ENCODE data around the gene PIK3C2B.
A peak's percentile ranks its signal among the peaks of the same experiment; 100 is the strongest.

Gene PIK3C2B

DNA sequence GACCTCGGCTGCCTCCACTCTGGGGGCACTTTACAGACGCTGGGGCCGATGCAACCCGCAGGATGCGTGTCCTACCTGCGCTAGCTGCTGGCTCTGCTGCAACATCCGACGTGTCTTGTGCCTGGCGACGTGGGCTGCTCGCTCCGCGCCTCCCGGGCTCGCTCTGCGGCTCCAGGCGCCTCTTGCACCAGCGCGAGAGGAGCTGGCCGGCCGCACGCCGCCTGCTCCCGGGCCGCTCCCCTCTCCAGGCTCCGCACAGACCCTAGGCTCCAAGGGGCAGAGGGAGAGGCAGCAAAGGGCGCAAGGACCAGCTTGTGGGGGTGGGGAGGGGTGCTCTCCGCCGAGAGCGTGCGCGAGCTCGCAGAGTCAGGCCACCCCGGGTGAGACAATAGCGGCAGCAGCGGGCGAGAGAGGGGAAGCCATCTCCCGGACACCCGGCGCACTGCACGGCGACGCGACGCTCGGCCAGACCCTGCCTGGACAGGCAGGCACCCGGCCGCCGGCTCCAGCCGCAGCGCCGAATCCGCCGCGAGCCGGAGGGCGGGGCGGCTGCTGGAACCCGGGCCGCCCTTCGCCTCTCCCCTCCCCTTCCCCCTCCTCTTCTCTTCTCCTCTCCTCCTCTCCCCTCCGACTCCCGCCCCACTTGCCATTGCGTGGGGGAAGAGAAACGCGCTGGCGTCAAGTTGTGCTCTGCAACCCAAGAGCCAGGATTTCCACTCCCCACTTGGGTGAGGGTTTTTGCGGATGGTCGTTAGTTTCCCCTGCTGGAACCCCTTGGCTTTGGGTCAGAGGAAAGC, at the start of gene PIK3C2B:
PIK3C2B (minus strand) TSS at position 525 of the 797 bp plus-strand sequence. CDS start 25,003 bp downstream, outside the sequence.
- in situ Hi-C loops (cut with MboI; ENCODE audit: low sequenced_read_pairs, unreplicated experiment), result no loop called here
- peak; percentile 55 for TF ChIP-seq CTCF (IDR thresholded peaks at IDR 0.05; ENCODE audit: borderline replicate concordance, control extremely low read depth, extremely low read depth, insufficient read depth, missing control alignments)
- DNase-seq (ENCODE audit: low spot score), result peak; percentile 93

DNA sequence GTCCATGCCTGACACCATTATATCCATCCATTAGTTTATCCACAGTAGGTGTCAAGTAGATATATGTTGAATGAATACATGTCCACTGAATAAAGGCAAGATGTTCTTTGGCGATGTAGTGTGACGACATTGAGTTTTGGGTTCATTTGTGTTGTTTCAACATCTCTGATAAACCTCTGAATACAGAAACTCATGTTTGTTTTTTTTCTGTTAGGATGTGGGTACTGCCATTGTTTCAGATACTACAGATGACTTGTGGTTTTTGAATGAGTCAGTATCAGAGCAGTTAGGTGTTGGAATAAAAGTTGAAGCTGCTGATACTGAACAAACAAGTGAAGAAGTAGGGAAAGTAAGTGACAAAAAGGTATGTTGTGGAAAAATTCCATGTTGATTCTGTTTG, 49.7 kb upstream of the PIK3C2B start:
- no peak for DNase-seq (ENCODE audit: low spot score)
- no peak for TF ChIP-seq CTCF (IDR thresholded peaks at IDR 0.05; ENCODE audit: borderline replicate concordance, control extremely low read depth, extremely low read depth, insufficient read depth, missing control alignments)
- in situ Hi-C loops (cut with MboI; ENCODE audit: low sequenced_read_pairs, unreplicated experiment), result no loop called here

- in situ Hi-C loops (cut with MboI; ENCODE audit: low sequenced_read_pairs, unreplicated experiment), result no loop called here
- no peak for DNase-seq (ENCODE audit: low spot score)
- no peak for TF ChIP-seq CTCF (IDR thresholded peaks at IDR 0.05; ENCODE audit: borderline replicate concordance, control extremely low read depth, extremely low read depth, insufficient read depth, missing control alignments)
Observed at GRCh38 chr1:204541626-204542025, 47.0 kb upstream of the PIK3C2B start.

GRCh38 chr1:204532832-204533231, 38.2 kb upstream of the PIK3C2B start:
- DNase-seq (ENCODE audit: low spot score), result no peak
- no peak for TF ChIP-seq CTCF (IDR thresholded peaks at IDR 0.05; ENCODE audit: borderline replicate concordance, control extremely low read depth, extremely low read depth, insufficient read depth, missing control alignments)
- in situ Hi-C loops (cut with MboI; ENCODE audit: low sequenced_read_pairs, unreplicated experiment), result no loop called here

- no peak for TF ChIP-seq CTCF (IDR thresholded peaks at IDR 0.05; ENCODE audit: borderline replicate concordance, control extremely low read depth, extremely low read depth, insufficient read depth, missing control alignments)
- in situ Hi-C loops (cut with MboI; ENCODE audit: low sequenced_read_pairs, unreplicated experiment), result no loop called here
- peak; percentile 68 for DNase-seq (ENCODE audit: low spot score)
Observed at GRCh38 chr1:204530932-204531331, 36.3 kb upstream of the PIK3C2B start.

DNA sequence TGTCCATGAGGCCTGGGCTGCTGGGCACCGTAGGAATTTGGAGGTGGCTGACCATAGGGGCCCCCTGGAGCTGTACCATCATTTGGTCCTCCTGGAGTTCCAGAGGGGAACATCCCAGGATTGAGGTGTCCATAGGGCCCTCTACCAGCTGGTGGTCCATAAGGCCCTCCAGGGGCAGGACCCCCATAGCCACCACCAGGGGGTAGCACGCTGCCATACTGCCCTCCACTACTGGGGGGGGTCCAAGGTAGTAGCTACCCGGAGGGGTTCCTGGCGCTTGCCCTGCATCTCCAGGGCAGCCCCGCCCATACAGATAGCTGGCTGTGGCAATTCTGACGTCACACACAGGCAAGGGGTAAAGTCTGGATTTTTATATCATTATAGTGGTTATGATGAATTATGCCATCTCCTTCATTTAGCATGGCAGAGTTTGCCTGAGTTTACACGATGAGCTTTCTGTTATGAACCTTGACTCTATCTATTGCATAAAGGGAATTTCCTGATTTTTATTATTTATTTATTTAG, 34.8 kb upstream of the PIK3C2B start:
- no peak for TF ChIP-seq CTCF (IDR thresholded peaks at IDR 0.05; ENCODE audit: borderline replicate concordance, control extremely low read depth, extremely low read depth, insufficient read depth, missing control alignments)
- in situ Hi-C loops (cut with MboI; ENCODE audit: low sequenced_read_pairs, unreplicated experiment), result no loop called here
- DNase-seq (ENCODE audit: low spot score), result no peak
